GM19099 (cell line): ENCODE results near the gene P4HTM.
A peak's percentile ranks its signal among the peaks of the same experiment; 100 is the strongest.

Experiments
- POLR2A ChIP-seq: IDR thresholded peaks from 3 replicates; pipeline ENCODE4 v1.6.1; 2011; ENCODE audit warnings: low read depth; ENCODE audit not compliant: insufficient read length; ENCODE audit errors: extremely low read depth

The P4HTM gene

GRCh38 chr3:48997714-48998637 is 7.9 kb downstream of the P4HTM start:
- TF ChIP-seq POLR2A = no peak

- TF ChIP-seq POLR2A = no peak
Measured at GRCh38 chr3:48999085-48999858, 9.2 kb downstream of the P4HTM start.

GRCh38 chr3:49001155-49001554 is 11.1 kb downstream of the P4HTM start:
- no peak for TF ChIP-seq POLR2A

GRCh38 chr3:49004352-49005302 is 14.6 kb downstream of the P4HTM start:
- TF ChIP-seq POLR2A = no peak

- TF ChIP-seq POLR2A = no peak
Measured at GRCh38 chr3:49005303-49005680, 15.3 kb downstream of the P4HTM start.

GRCh38 chr3:49005998-49006397 is 16.0 kb downstream of the P4HTM start:
- no peak for TF ChIP-seq POLR2A

GRCh38 chr3:49006408-49007067 is 16.5 kb downstream of the P4HTM start:
- TF ChIP-seq POLR2A = no peak

GRCh38 chr3:49007068-49007770 is 17.2 kb downstream of the P4HTM start, which contains the start of gene WDR6:
Gene WDR6, plus strand, starts transcription at chr3:49007391. Its CDS starts 41 bp downstream, at chr3:49007432.
- peak; percentile 92 for TF ChIP-seq POLR2A

GRCh38 chr3:49007771-49008528 is 17.9 kb downstream of the P4HTM start:
- TF ChIP-seq POLR2A = no peak

GRCh38 chr3:49009396-49009795 is 19.4 kb downstream of the P4HTM start:
- no peak for TF ChIP-seq POLR2A

GRCh38 chr3:49012441-49013017 is 22.5 kb downstream of the P4HTM start:
- TF ChIP-seq POLR2A = no peak

- TF ChIP-seq POLR2A = no peak
Measured at GRCh38 chr3:49013113-49013737, 23.2 kb downstream of the P4HTM start.
